OCI-LY1 (cell line): ENCODE measurements around the gene GLIS1.

Experiments
- CTCF ChIP-seq: fragments of 200-600 bp; sonication (generic), shearing (Covaris generic); IDR thresholded peaks from 2 replicates; pipeline ENCODE4 v1.5.1; 2017; ENCODE audit warnings: mild to moderate bottlenecking, antibody characterized with exemption, low read length, moderate library complexity, mixed read lengths
- EZH2 ChIP-seq: fragments of 200-600 bp; sonication (generic), shearing (Covaris generic); IDR thresholded peaks from 2 replicates; pipeline ENCODE4 v1.8.0; 2017; ENCODE audit warnings: borderline replicate concordance, mixed run types, mild to moderate bottlenecking, antibody characterized with exemption, low read length, moderate library complexity, mixed read lengths

GRCh38 chr1:53643881-53644390 lies 95.0 kb downstream of the GLIS1 start:
- TF ChIP-seq CTCF (no peak), EZH2 (no peak)
